Neural progenitor cell (in vitro differentiated cells): ENCODE results near the gene OR4D5. TPM values are rescaled to one million over a fixed set of nuclear protein-coding genes. Genes with fewer than 3 reads are reported as not detected.

Experiments
- DNase-seq: peaks from one replicate; pipeline ENCODE4 v3.0.0-alpha.2; 2016; ENCODE audit warnings: low spot score
- H2AFZ ChIP-seq: fragments of 200-600 bp; sonication (generic); replicated peaks from 2 replicates; pipeline ENCODE4 v1.6.1; 2016; ENCODE audit warnings: antibody characterized with exemption
- H3F3A ChIP-seq: fragments of 200-600 bp; sonication (generic); 2 replicates; pipeline ENCODE4 v1.6.1; 2016; ENCODE audit warnings: antibody characterized with exemption, low read depth
- H3K27ac ChIP-seq: fragments of 200-600 bp; sonication (generic); 2 replicates; pipeline ENCODE4 v1.5.1; 2016; ENCODE audit warnings: mild to moderate bottlenecking
- H3K27me3 ChIP-seq: fragments of 200-600 bp; sonication (generic); 2 replicates; pipeline ENCODE4 v1.6.1; 2016; ENCODE audit warnings: mild to moderate bottlenecking, moderate library complexity
- H3K36me3 ChIP-seq: fragments of 200-600 bp; sonication (generic); 2 replicates; pipeline ENCODE4 v1.5.1; 2016
- H3K4me1 ChIP-seq: fragments of 200-600 bp; sonication (generic); 2 replicates; pipeline ENCODE4 v1.6.1; 2016; ENCODE audit warnings: mixed run types
- H3K4me2 ChIP-seq: fragments of 200-600 bp; sonication (generic); 2 replicates; pipeline ENCODE4 v1.6.1; 2016
- H3K4me3 ChIP-seq: fragments of 200-600 bp; sonication (generic); 2 replicates; pipeline ENCODE4 v1.5.1; 2016
- H3K79me2 ChIP-seq: fragments of 200-600 bp; sonication (generic); 2 replicates; pipeline ENCODE4 v1.6.1; 2016; ENCODE audit warnings: low read depth
- H3K9ac ChIP-seq: fragments of 200-600 bp; sonication (generic); 2 replicates; pipeline ENCODE4 v1.6.1; 2016
- H3K9me3 ChIP-seq: fragments of 200-600 bp; sonication (generic); 2 replicates; pipeline ENCODE4 v1.5.1; 2016; ENCODE audit warnings: low read depth
- H4K20me1 ChIP-seq: fragments of 200-600 bp; sonication (generic); 2 replicates; pipeline ENCODE4 v1.6.1; 2016; ENCODE audit warnings: low read depth
- H3K27ac Mint-ChIP-seq: 3 replicates; pipeline ENCODE4 v1.8.0; 2021; ENCODE audit warnings: mixed read lengths
- H3K27me3 Mint-ChIP-seq: 2 replicates; pipeline ENCODE4 v1.8.0; 2022; ENCODE audit warnings: low read depth, mild to moderate bottlenecking, inconsistent platforms, moderate library complexity, mixed read lengths; ENCODE audit not compliant: insufficient read depth
- H3K36me3 Mint-ChIP-seq: 3 replicates; pipeline ENCODE4 v1.8.0; 2021; ENCODE audit warnings: mixed read lengths
- H3K4me1 Mint-ChIP-seq: 3 replicates; pipeline ENCODE4 v1.8.0; 2021; ENCODE audit warnings: mixed read lengths
- H3K4me3 Mint-ChIP-seq: 3 replicates; pipeline ENCODE4 v1.8.0; 2021; ENCODE audit warnings: mild to moderate bottlenecking, moderate library complexity, mixed read lengths
- H3K9me3 Mint-ChIP-seq: 3 replicates; pipeline ENCODE4 v1.8.0; 2020; ENCODE audit warnings: mixed read lengths
- CTCF ChIP-seq: fragments of 200-600 bp; sonication (generic); IDR thresholded peaks from 2 replicates; pipeline ENCODE4 v1.5.1; 2017; ENCODE audit warnings: antibody characterized with exemption, mild to moderate bottlenecking
- EZH2 ChIP-seq: fragments of 200-600 bp; sonication (generic); IDR thresholded peaks from 2 replicates; pipeline ENCODE4 v1.6.1; 2017; ENCODE audit warnings: antibody characterized with exemption, mild to moderate bottlenecking, moderate library complexity
- EZH2phosphoT487 ChIP-seq: fragments of 200-600 bp; sonication (generic); IDR thresholded peaks from 2 replicates; pipeline ENCODE4 v1.6.1; 2017; ENCODE audit warnings: antibody characterized with exemption
- total RNA-seq: library from RNA; depleted of rRNA; stranded (reverse); fragments of >200 nt; gene quantifications from 2 replicates; pipeline ENCODE4 v1.2.3, GENCODE V29; 2015; ENCODE audit warnings: low replicate concordance

The OR4D5 gene
- total RNA-seq, 1 donor from 2014 or later = not detected

GRCh38 chr11:123924027-123924426 lies 15.4 kb upstream of the OR4D5 start:
- no peak for DNase-seq
- no peaks in the 10 kb centered on the region for H4K20me1 ChIP-seq
- H3K4me3 Mint-ChIP-seq = no peak overlapping the region
- no peaks in the 10 kb centered on the region for H3K36me3 Mint-ChIP-seq
- no peak overlapping the region for H3K27ac Mint-ChIP-seq
- H3K9me3 ChIP-seq = no peaks in the 10 kb centered on the region
- no peaks in the 10 kb centered on the region for H3K27me3 Mint-ChIP-seq
- no peak overlapping the region for H3K9ac ChIP-seq
- no peaks in the 10 kb centered on the region for H3F3A ChIP-seq
- no peaks in the 10 kb centered on the region for H3K36me3 ChIP-seq
- no peaks in the 10 kb centered on the region for H3K9me3 Mint-ChIP-seq
- H2AFZ ChIP-seq = no peak overlapping the region
- H3K27me3 ChIP-seq = no peaks in the 10 kb centered on the region
- no peak overlapping the region for H3K27ac ChIP-seq
- no peaks in the 10 kb centered on the region for H3K79me2 ChIP-seq
- H3K4me3 ChIP-seq = no peak overlapping the region
- no peak for TF ChIP-seq EZH2phosphoT487
- no peak for TF ChIP-seq EZH2
- TF ChIP-seq CTCF = no peak
- H3K4me1 Mint-ChIP-seq = no peaks in the 10 kb centered on the region
- no peak overlapping the region for H3K4me2 ChIP-seq
- H3K4me1 ChIP-seq = no peaks in the 10 kb centered on the region

GRCh38 chr11:123942413-123942812 lies 3.0 kb downstream of the OR4D5 start:
- H2AFZ ChIP-seq = no peak overlapping the region
- H4K20me1 ChIP-seq = no peaks in the 10 kb centered on the region
- Mint-ChIP-seq H3K9me3 (no peaks in the 10 kb centered on the region), H3K36me3 (no peaks in the 10 kb centered on the region), H3K27me3 (no peaks in the 10 kb centered on the region), H3K4me1 (no peaks in the 10 kb centered on the region), H3K27ac (no peak overlapping the region), H3K4me3 (no peak overlapping the region)
- no peaks in the 10 kb centered on the region for H3K4me1 ChIP-seq
- TF ChIP-seq EZH2 (no peak), CTCF (no peak), EZH2phosphoT487 (no peak)
- no peak overlapping the region for H3K4me3 ChIP-seq
- no peaks in the 10 kb centered on the region for H3K27me3 ChIP-seq
- no peak overlapping the region for H3K27ac ChIP-seq
- H3K79me2 ChIP-seq = no peaks in the 10 kb centered on the region
- no peaks in the 10 kb centered on the region for H3K36me3 ChIP-seq
- no peak for DNase-seq
- H3K4me2 ChIP-seq = no peak overlapping the region
- no peaks in the 10 kb centered on the region for H3K9me3 ChIP-seq
- H3F3A ChIP-seq = no peaks in the 10 kb centered on the region
- no peak overlapping the region for H3K9ac ChIP-seq

DNA sequence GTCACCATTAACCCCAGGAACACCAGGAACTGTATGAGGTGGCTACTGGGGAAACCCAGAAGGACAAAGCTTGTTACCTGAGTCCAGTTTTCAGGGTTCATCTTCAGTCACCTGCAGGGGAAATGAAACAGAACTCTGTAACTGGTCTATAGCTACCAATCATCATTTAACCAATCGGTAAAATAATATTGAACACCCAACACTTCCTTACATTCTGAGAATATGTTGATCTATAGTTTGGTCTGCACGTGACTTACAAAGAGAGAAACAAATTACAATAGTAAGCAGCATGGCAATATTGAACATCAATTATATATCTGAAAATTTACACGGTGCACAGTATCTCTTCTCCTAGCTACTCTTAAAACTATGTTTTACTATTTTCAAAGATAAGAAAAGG lies 4.3 kb downstream of the OR4D5 start, which contains the start of gene OR6T1:
Gene OR6T1 (minus strand): TSS at position 101 of the 400 bp plus-strand sequence. CDS start 0 bp downstream, at position 101.
- no peaks in the 10 kb centered on the region for H3K27me3 Mint-ChIP-seq
- no peak within 1 kb of the TSS for H2AFZ ChIP-seq
- H3K36me3 ChIP-seq = no peaks in the 10 kb centered on the region
- DNase-seq = no peak
- H3K36me3 Mint-ChIP-seq = no peaks in the 10 kb centered on the region
- no peaks in the 10 kb centered on the region for H3K9me3 Mint-ChIP-seq
- H3F3A ChIP-seq = no peaks in the 10 kb centered on the region
- H3K4me3 ChIP-seq = no peak within 1 kb of the TSS
- no peaks in the 10 kb centered on the region for H3K4me1 ChIP-seq
- no peaks in the 10 kb centered on the region for H3K9me3 ChIP-seq
- no peaks in the 10 kb centered on the region for H3K27me3 ChIP-seq
- no peak within 1 kb of the TSS for H3K9ac ChIP-seq
- no peak within 1 kb of the TSS for H3K4me2 ChIP-seq
- H3K27ac Mint-ChIP-seq = no peak within 1 kb of the TSS
- no peaks in the 10 kb centered on the region for H4K20me1 ChIP-seq
- H3K4me3 Mint-ChIP-seq = no peak within 1 kb of the TSS
- H3K79me2 ChIP-seq = no peaks in the 10 kb centered on the region
- H3K27ac ChIP-seq = no peak within 1 kb of the TSS
- TF ChIP-seq CTCF (no peak), EZH2 (no peak), EZH2phosphoT487 (no peak)
- no peaks in the 10 kb centered on the region for H3K4me1 Mint-ChIP-seq
